Testis (tissue), 3 donors: Measurements from ENCODE around the gene SLC29A4. TPM values are rescaled to one million over a fixed set of nuclear protein-coding genes. Genes with fewer than 3 reads are reported as not detected.
"Not testable (repeated sequence)": the region's sequence is repeated elsewhere in the genome, so short reads cannot be mapped to it uniquely, and the experiment has no call there.

ENCODE experiments used
- DNase-seq: peaks from one replicate; pipeline ENCODE4 v3.0.0-alpha.2; 2019
- H3K27ac ChIP-seq, 2 donors: fragments of 200-600 bp; sonication (generic); one replicate each; pipeline ENCODE4 v1.5.1; 2019
- H3K27me3 ChIP-seq: fragments of 200-600 bp; sonication (generic); one replicate; pipeline ENCODE4 v1.5.1; 2019
- H3K36me3 ChIP-seq: fragments of 200-600 bp; sonication (generic); one replicate; pipeline ENCODE4 v1.5.1; 2017; ENCODE audit warnings: low read depth; ENCODE audit errors: missing control alignments
- H3K4me1 ChIP-seq: fragments of 200-600 bp; sonication (generic); one replicate; pipeline ENCODE4 v1.5.1; 2019
- H3K4me3 ChIP-seq, 2 donors: fragments of 200-600 bp; sonication (generic); one replicate each; pipeline ENCODE4 v1.5.1; 2017 to 2019
- H3K9me3 ChIP-seq: fragments of 200-600 bp; sonication (generic); one replicate; pipeline ENCODE4 v1.5.1; 2017
- POLR2A ChIP-seq: fragments of 450-650 bp; IDR thresholded peaks from one replicate; pipeline ENCODE4 v1.6.1; 2017; ENCODE audit warnings: antibody characterized with exemption, mild to moderate bottlenecking, moderate library complexity
- WGBS, 2 donors: methylation state at CpG; one replicate each; pipeline ENCODE4 v1.1.5; 2018; 5-methylcytosine and 5-hydroxymethylcytosine counted together
- intact Hi-C: fragments of 100-400 bp; cut with DNase I; formaldehyde crosslinking; loops from one replicate; pipeline ENCODE4 v1.15.1; 2023; ENCODE audit warnings: low total_unique reads
- polyA plus RNA-seq: library from polyadenylated mRNA; stranded (reverse); fragments of 350-450 nt; fragmentation: Illumina TruSeq; extraction: RNeasy Lipid Tissue Mini Kit (QIAGEN cat#74804); gene quantifications from one replicate; pipeline ENCODE4 v1.2.3, GENCODE V29; 2014; ENCODE audit warnings: low read depth, low replicate concordance; ENCODE audit not compliant: insufficient read depth
- total RNA-seq, 2 donors: library from RNA; depleted of rRNA; stranded (reverse); fragments of >200 nt; gene quantifications; one replicate each; pipeline ENCODE4 v1.2.3, GENCODE V29; 2016
- TF ChIP-seq, protein P1 (sequence below), 3 experiments: fragments of 450-650 bp in 2 of 3; fragments of 200-600 bp in 1 of 3; sonication (generic) in 1 of 3; IDR thresholded peaks; one replicate each; pipeline ENCODE4 v1.5.1; 2016 to 2019; ENCODE audit warnings: antibody characterized with exemption in 3 of 3, mild to moderate bottlenecking in 2 of 3, moderate library complexity in 1 of 3

The SLC29A4 gene
- total and polyA plus RNA-seq, 3 donors from 2014 or later: 4.3 to 15.2 (median 7.6) TPM

DNA sequence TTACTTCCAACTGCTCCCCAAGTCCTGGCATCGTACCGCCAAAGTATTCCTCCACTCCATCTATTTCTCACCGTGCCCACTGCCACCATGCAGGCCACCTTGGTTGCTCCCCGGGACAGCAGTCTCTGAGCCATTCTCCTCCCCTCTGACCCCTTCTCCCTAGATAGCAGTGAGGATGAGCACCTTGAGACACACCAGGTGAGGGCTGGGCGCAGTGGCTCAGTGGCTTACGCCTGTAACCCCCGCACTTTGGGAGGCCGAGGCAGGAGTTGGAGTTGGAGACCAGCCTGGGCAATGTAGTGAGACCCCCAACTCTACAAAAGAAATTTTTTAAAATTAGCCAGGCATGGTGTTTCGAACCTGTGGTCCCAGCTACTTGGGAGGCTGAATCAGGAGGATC lies 4.2 kb downstream of the SLC29A4 start:
- no peak overlapping the region for H3K27ac ChIP-seq
- H3K36me3 ChIP-seq: no peaks in the 10 kb centered on the region
- H3K4me3 ChIP-seq: no peak overlapping the region
- intact Hi-C loops: no loop called here
- no peaks in the 10 kb centered on the region for H3K27me3 ChIP-seq
- H3K4me1 ChIP-seq: peaks cover 6% of the 10 kb centered on the region
- no peaks in the 10 kb centered on the region for H3K9me3 ChIP-seq
- no peak for DNase-seq
- TF ChIP-seq, protein P1, sequence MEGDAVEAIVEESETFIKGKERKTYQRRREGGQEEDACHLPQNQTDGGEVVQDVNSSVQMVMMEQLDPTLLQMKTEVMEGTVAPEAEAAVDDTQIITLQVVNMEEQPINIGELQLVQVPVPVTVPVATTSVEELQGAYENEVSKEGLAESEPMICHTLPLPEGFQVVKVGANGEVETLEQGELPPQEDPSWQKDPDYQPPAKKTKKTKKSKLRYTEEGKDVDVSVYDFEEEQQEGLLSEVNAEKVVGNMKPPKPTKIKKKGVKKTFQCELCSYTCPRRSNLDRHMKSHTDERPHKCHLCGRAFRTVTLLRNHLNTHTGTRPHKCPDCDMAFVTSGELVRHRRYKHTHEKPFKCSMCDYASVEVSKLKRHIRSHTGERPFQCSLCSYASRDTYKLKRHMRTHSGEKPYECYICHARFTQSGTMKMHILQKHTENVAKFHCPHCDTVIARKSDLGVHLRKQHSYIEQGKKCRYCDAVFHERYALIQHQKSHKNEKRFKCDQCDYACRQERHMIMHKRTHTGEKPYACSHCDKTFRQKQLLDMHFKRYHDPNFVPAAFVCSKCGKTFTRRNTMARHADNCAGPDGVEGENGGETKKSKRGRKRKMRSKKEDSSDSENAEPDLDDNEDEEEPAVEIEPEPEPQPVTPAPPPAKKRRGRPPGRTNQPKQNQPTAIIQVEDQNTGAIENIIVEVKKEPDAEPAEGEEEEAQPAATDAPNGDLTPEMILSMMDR (IDR thresholded peaks at IDR 0.05): no peak
- TF ChIP-seq POLR2A: no peak
- 85 to 90% methylated on average over 9 of the region's 9 CpGs for WGBS, 2 donors

DNA sequence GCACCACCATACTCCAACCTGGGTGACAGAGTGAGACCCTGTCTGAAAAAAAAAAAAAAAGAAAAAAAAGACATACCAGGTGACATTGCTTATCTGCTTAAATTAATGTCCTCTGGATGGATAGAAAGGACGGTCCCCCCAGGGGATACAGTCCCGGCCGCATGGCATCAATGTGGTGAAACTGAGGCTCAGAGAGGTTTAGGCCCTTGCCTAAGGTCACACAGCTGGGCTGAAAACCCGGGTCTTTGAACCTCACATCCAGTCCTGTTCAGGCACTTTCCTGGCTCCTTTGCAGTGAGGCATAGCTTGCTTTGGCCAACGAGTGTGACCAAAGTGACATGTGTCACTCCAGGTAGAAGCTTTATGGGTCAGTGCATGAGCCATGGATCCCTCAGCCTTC lies 4.6 kb downstream of the SLC29A4 start:
- 86 to 93% methylated on average over 5 of the region's 5 CpGs for WGBS, 2 donors
- H3K36me3 ChIP-seq, intact Hi-C loops: not testable (repeated sequence)

DNA sequence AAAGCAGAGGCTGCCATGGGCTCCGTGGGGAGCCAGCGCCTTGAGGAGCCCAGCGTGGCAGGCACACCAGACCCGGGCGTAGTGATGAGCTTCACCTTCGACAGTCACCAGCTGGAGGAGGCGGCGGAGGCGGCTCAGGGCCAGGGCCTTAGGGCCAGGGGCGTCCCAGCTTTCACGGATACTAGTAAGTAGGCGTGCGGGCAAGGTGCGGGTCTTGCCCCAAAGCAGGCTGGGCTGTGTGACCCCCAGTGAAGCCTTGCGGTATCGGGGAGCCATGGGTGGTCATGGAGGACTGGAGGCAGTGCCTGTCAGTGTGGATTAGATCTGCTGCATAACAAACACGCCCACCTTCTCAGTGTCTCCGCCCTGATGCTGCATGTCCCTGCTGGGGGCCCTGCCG lies 5.1 kb downstream of the SLC29A4 start:
- no peaks in the 10 kb centered on the region for H3K36me3 ChIP-seq
- intact Hi-C loops: no loop called here
- H3K27me3 ChIP-seq: no peaks in the 10 kb centered on the region
- TF ChIP-seq, protein P1 (IDR thresholded peaks at IDR 0.05): no peak
- no peak for TF ChIP-seq POLR2A
- H3K4me1 ChIP-seq: peaks cover 6% of the 10 kb centered on the region
- H3K27ac ChIP-seq: no peak overlapping the region
- H3K4me3 ChIP-seq: no peak overlapping the region
- H3K9me3 ChIP-seq: no peaks in the 10 kb centered on the region
- 96 to 98% methylated on average over 14 to 19 of the region's 19 CpGs for WGBS, 2 donors
- no peak for DNase-seq

More for the DNA sequence above, 4.6 kb downstream of the SLC29A4 start:
- not testable (repeated sequence) for H3K27ac ChIP-seq, DNase-seq, H3K4me1 ChIP-seq, H3K27me3 ChIP-seq, H3K9me3 ChIP-seq, H3K4me3 ChIP-seq

DNA sequence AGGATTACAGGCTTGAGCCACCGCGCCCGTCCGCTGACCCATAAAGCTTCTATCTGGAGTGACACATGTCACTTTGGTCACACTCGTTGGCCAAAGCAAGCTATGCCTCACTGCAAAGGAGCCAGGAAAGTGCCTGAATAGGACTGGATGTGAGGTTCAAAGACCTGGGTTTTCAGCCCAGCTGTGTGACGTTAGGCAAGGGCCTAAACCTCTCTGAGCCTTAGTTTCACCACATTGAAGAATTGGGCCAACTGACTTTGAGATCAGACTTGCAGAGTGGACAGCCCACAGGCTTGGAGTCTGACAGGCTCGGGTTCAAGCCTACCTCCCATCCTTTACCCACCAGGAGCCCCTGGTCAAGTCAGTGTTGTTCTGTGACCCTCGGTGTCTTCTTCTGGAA lies 5.8 kb downstream of the SLC29A4 start:
- H3K27me3 ChIP-seq, intact Hi-C loops, H3K4me1 ChIP-seq, H3K36me3 ChIP-seq, H3K9me3 ChIP-seq, DNase-seq, H3K4me3 ChIP-seq, H3K27ac ChIP-seq: not testable (repeated sequence)
- WGBS, 2 donors: 96 to 97% methylated on average over 8 of the region's 8 CpGs

DNA sequence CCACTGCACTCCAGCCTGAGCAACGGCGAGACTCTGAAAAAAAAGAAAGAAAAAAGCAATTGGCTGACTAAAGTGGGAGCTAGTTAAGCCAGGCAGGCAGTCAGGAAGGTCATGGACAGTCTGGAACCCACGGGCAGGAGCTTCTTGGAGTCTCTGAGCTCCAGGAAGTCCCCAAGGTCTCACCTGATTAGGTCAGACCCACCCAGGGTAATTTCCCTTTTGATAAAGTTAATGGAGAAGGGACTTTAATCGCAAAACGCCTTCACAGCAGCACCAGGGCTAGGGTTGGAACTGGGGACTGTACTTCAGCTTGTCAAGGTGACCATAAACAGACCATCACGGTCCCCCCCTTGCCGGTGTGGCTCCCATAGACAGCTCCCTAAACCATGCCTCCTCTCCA lies 6.6 kb downstream of the SLC29A4 start:
- Histone ChIP-seq H3K36me3 (no peaks in the 10 kb centered on the region), H3K9me3 (no peaks in the 10 kb centered on the region), H3K4me3 (no peak overlapping the region), H3K27ac (no peak overlapping the region), H3K27me3 (no peaks in the 10 kb centered on the region), H3K4me1 (no peaks in the 10 kb centered on the region)
- no peak for TF ChIP-seq POLR2A
- TF ChIP-seq, protein P1 (IDR thresholded peaks at IDR 0.05): no peak
- intact Hi-C loops: no loop called here
- 68 to 80% methylated on average over 7 of the region's 7 CpGs for WGBS, 2 donors
- DNase-seq: no peak

DNA sequence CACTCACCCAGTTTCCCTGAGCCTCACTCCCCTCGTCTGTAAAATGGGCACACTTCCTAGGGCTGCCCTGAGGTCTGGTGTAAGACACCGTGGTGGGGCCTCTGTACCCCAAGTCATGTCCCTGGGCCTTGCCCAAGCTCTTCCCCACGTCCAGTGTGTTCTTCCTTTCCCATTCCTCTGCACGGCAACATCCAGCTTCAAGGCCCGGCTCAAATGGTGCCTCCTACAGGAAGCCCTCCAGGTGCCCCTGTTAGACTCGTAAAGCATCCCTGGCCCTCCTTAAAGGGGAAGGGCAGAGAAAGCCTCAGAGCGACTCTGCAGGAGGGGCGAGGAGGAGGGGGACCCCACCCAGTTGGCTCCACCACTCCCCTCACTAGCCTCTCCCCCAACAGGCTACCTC lies 8.6 kb downstream of the SLC29A4 start:
- DNase-seq: no peak
- H3K36me3 ChIP-seq: no peaks in the 10 kb centered on the region
- H3K27me3 ChIP-seq: no peaks in the 10 kb centered on the region
- no peaks in the 10 kb centered on the region for H3K9me3 ChIP-seq
- TF ChIP-seq, protein P1 (IDR thresholded peaks at IDR 0.05): no peak
- TF ChIP-seq POLR2A: no peak
- no peak overlapping the region for H3K4me3 ChIP-seq
- H3K4me1 ChIP-seq: no peaks in the 10 kb centered on the region
- intact Hi-C loops: no loop called here
- no peak overlapping the region for H3K27ac ChIP-seq
- 85 to 93% methylated on average over 5 to 8 of the region's 8 CpGs for WGBS, 2 donors

DNA sequence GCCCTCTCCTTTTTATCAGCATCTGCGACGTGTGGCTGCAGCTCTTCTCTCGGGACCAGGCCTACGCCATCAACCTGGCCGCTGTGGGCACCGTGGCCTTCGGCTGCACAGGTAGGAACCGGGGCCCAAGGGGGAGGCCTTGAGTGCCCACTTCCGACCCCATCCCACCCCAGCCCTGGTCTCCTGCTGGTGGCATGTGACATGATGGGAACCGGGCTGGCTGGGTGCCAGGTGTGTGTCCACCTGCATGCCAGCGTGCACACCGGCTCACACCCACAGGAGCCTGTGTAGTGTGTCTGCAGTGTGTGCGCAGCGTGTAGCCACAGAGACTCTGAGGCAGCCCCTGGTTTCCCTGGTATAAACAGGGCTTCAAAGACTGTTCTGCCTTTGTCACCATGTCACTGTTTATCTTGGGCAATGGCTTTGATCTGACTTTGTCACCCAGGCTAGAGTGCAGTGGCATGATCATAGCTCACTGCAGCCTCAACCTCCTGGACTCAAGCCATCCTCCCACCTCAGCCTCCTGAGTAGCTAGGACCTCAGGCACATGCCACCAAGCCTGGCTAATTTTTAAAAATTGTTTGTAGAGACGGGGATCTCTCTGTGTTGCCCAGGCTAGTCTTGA lies 9.1 kb downstream of the SLC29A4 start:
- H3K27ac ChIP-seq, H3K4me3 ChIP-seq, H3K27me3 ChIP-seq, H3K4me1 ChIP-seq, intact Hi-C loops, H3K36me3 ChIP-seq, H3K9me3 ChIP-seq, DNase-seq: not testable (repeated sequence)
- 54 to 83% methylated on average over 5 to 15 of the region's 15 CpGs for WGBS, 2 donors
